NCI-H446 treated with DMSO at 0.1 percent for 48 hours (cell line): ENCODE results near the gene IDS.

ENCODE experiments used
- DNase-seq: peaks from one replicate; lab custom pipeline; 2025; lab: John Stamatoyannopoulos, UW

The IDS gene

DNA sequence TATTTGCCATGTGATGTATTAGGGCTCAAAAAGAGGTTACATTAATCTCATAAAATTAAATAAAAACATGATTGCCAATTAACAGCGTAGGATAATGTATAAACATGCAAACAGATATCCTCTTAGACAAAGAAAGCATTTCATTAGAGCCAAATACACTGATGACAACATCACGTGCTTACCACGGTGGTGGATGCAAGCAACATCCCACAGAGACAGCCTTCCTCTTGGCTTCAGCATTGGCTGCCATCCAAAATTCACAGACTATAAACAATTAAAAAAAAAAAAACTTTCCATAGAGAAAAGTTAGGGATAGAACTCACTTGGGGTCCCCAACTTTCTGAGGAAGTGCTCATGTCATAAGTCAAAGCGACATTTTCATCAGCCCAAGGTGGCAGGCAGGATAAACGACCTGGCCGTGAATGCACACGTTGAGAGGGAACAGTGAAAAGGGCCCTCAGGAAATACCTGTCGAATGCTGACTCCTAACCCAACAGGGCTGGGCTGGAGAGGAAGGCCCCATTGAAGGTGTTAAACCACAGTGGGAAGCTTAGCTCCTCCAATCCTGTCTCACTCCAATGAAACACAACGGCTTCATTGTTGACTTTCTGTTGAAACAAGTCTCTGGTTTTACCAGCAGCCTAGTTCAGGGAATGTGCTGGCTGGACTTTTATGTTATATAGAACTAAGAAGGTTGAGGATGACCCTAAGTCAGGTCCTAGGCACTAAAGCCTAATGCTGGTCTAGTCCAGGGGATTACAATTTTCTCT lies 48.4 kb downstream of the IDS start:
- no peak for DNase-seq

DNA sequence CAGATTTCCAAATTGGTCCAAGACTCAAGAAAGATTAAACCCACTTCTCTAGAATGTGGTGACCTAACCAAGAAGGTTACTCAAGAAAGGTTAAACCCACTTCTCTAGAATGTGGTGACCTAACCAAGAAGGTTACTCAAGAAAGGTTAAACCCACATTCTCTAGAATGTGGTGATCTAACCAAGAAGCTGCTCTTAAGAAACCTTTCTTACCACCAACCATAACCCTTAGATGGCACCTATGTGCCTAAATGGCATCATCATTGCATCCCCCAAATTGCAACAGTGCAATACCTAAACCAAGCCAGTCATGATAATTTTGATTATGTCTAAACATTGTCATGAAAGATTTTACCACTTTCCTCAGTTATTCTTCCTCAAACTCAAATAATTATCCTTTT lies 49.2 kb downstream of the IDS start:
- no peak for DNase-seq

DNA sequence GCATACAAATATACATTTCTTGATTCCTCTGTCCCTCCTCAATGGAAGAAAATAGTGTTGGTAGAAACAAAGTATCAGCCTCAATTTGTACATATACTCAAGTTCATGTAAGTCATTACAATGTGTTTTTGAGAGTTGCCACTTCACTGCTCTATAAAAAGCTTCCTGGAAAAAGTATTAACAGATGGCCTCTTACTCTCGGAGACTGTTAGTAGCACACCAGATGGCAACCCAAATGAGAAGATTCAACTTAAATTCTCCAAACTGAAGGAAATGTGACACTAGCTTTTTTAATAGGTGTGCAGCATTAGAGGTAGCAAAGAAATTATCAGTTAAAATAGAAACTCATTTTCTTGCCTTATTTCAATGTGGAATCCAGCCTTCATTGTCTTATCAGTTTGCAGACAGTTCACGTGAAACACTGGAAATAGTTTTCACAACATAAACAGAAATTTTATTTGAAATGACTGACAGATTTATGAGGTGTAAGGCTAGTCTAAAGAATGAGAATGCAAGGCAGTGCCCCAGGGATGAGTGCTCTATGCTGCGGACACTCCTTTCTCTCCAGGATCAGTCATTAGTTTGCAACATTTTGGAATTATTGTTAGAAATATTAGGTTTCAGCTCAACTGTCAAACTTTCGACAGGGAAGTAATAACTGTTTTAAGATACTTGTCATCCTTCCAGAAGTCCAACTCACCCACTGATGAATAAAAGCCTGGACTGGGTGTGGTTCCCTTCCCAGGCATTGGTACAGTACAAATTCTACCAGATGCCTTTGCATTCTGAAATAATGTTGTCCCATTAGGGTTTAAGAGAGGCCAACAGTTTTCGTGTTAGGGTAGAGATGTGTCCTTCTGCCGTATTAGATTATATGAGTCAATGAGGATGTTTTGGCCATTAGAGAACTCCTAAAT lies 50.9 kb downstream of the IDS start:
- peak; percentile 80 for DNase-seq

GRCh38 chrX:149453030-149453429 lies 52.1 kb downstream of the IDS start:
- DNase-seq: no peak

GRCh38 chrX:149433451-149433850 lies 71.7 kb downstream of the IDS start:
- DNase-seq: no peak

DNA sequence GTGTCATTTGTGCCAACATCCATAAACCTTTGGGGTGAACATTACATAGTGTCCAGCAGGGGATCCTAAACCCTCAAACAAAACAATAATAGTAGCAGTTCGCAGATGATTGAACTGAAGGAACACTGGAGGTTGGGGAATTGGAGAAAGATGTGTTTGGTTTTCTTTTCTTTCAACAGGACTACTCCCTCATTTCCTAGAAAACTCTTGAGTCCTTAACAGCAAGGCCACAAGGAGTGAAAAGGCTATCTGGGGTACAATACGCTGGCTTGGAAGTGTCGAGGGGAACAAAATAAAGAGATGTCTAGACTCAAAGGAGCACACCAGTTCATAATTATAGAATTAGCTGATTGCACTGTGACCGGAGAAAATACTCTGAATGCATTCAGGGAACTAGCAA lies 72.1 kb downstream of the IDS start:
- no peak for DNase-seq
